GM12892 (cell line): ENCODE measurements around the gene KAZN.

ENCODE experiments used
- POLR2A ChIP-seq: IDR thresholded peaks from 2 replicates; pipeline ENCODE4 v1.6.1; 2011; ENCODE audit warnings: low read depth, low read length, control low read depth
- POLR2AphosphoS5 ChIP-seq: IDR thresholded peaks from 2 replicates; pipeline ENCODE4 v1.6.1; 2011; ENCODE audit warnings: low read depth, low read length, control low read depth
- TAF1 ChIP-seq: IDR thresholded peaks from 2 replicates; pipeline ENCODE4 v1.6.1; 2011; ENCODE audit warnings: low read depth, mild to moderate bottlenecking, control low read depth, low read length, borderline replicate concordance

- TF ChIP-seq POLR2AphosphoS5: no peak
- TF ChIP-seq POLR2A: no peak
- TF ChIP-seq TAF1: no peak
Measured at GRCh38 chr1:15106608-15107007, 508.1 kb downstream of the KAZN start.
